Measurements from ENCODE around the gene PDE6H.

Gene PDE6H

GRCh38 chr12:14968478-14968877 is 4.4 kb upstream of the PDE6H start:
- no peak overlapping the region for H3K4me3 ChIP-seq (ENCODE audit: low read depth, low read length)

- H3K4me3 ChIP-seq (ENCODE audit: low read depth, low read length) = no peak overlapping the region
These were observed 2.4 kb upstream of the PDE6H start for GRCh38 chr12:14970473-14970872.

- no peak overlapping the region for H3K4me3 ChIP-seq (ENCODE audit: low read depth, low read length)
These were observed 1.8 kb downstream of the PDE6H start for GRCh38 chr12:14974633-14975032.

GRCh38 chr12:14975457-14975856 is 2.6 kb downstream of the PDE6H start:
- H3K4me3 ChIP-seq (ENCODE audit: low read depth, low read length) = no peak overlapping the region

GRCh38 chr12:14976658-14977057 is 3.8 kb downstream of the PDE6H start:
- H3K4me3 ChIP-seq (ENCODE audit: low read depth, low read length) = no peak overlapping the region

- H3K4me3 ChIP-seq (ENCODE audit: low read depth, low read length) = no peak overlapping the region
These were observed 6.6 kb downstream of the PDE6H start for GRCh38 chr12:14979468-14979867.

GRCh38 chr12:14981049-14981448 is 8.2 kb downstream of the PDE6H start:
- H3K4me3 ChIP-seq (ENCODE audit: low read depth, low read length) = no peak overlapping the region

- H3K4me3 ChIP-seq (ENCODE audit: low read depth, low read length) = no peak overlapping the region
These were observed 9.7 kb downstream of the PDE6H start for GRCh38 chr12:14982562-14982961.

- no peak overlapping the region for H3K4me3 ChIP-seq (ENCODE audit: low read depth, low read length)
These were observed 10.1 kb downstream of the PDE6H start for GRCh38 chr12:14982991-14983390.

- no peak overlapping the region for H3K4me3 ChIP-seq (ENCODE audit: low read depth, low read length)
These were observed 11.2 kb downstream of the PDE6H start for GRCh38 chr12:14984036-14984435.

GRCh38 chr12:14984766-14985285 is 12.0 kb downstream of the PDE6H start:
- H3K4me3 ChIP-seq (ENCODE audit: low read depth, low read length) = no peak overlapping the region

GRCh38 chr12:14986449-14986848 is 13.6 kb downstream of the PDE6H start:
- no peak overlapping the region for H3K4me3 ChIP-seq (ENCODE audit: low read depth, low read length)

- H3K4me3 ChIP-seq (ENCODE audit: low read depth, low read length) = no peak overlapping the region
These were observed 15.2 kb downstream of the PDE6H start for GRCh38 chr12:14988035-14988434.

GRCh38 chr12:14989790-14990189 is 16.9 kb downstream of the PDE6H start:
- H3K4me3 ChIP-seq (ENCODE audit: low read depth, low read length) = no peak overlapping the region

GRCh38 chr12:14991069-14991468 is 18.2 kb downstream of the PDE6H start:
- H3K4me3 ChIP-seq (ENCODE audit: low read depth, low read length) = no peak overlapping the region

- no peak overlapping the region for H3K4me3 ChIP-seq (ENCODE audit: low read depth, low read length)
These were observed 19.8 kb downstream of the PDE6H start for GRCh38 chr12:14992673-14993072.

- no peak overlapping the region for H3K4me3 ChIP-seq (ENCODE audit: low read depth, low read length)
These were observed 20.3 kb downstream of the PDE6H start for GRCh38 chr12:14993117-14993516.

- H3K4me3 ChIP-seq (ENCODE audit: low read depth, low read length) = no peak overlapping the region
These were observed 20.9 kb downstream of the PDE6H start for GRCh38 chr12:14993537-14994266.

- H3K4me3 ChIP-seq (ENCODE audit: low read depth, low read length) = no peak overlapping the region
These were observed 21.8 kb downstream of the PDE6H start for GRCh38 chr12:14994610-14995009.

GRCh38 chr12:14995583-14996425 is 23.0 kb downstream of the PDE6H start:
- H3K4me3 ChIP-seq (ENCODE audit: low read depth, low read length) = no peak overlapping the region

- no peak overlapping the region for H3K4me3 ChIP-seq (ENCODE audit: low read depth, low read length)
These were observed 25.2 kb downstream of the PDE6H start for GRCh38 chr12:14997998-14998397.
